ENCODE results near the gene CDH4. TPM values are rescaled to one million over a fixed set of nuclear protein-coding genes. Genes with fewer than 3 reads are reported as not detected.

Gene CDH4
- total and polyA plus RNA-seq, 2 of the 13 experiments (the other 11 are each of a cell fraction or from before 2014, with no cell fraction given), result not detected

GRCh38 chr20:61685462-61685861 lies 433.4 kb downstream of the CDH4 start:
- Histone ChIP-seq H3K4me1 (ENCODE audit: insufficient read depth, low read length) (no peaks in the 10 kb centered on the region), H3K36me3 (replicated peaks in 1 of 2; ENCODE audit: control insufficient read depth in 1 of 2, insufficient read depth in 2 of 2, low read length in 2 of 2) (no peaks in the 10 kb centered on the region), H3K9ac (ENCODE audit: insufficient read depth, low read depth, low read length) (no peak overlapping the region), H3K4me2 (ENCODE audit: low read depth, low read length) (no peak overlapping the region), H3K27me3 (ENCODE audit: control insufficient read depth in 1 of 2, insufficient read depth in 2 of 2, low read length in 2 of 2) (peaks cover 24 to 79% of the 10 kb centered on the region in 2 experiments; a peak in 3 of 5 replicates), H3K4me3 (replicated peaks in 1 of 3; ENCODE audit: insufficient read depth in 1 of 3, low read depth in 2 of 3, low read length in 3 of 3) (no peak overlapping the region), H2AFZ (ENCODE audit: low read length) (no peak overlapping the region), H3K9me3 (ENCODE audit: low read length) (no peaks in the 10 kb centered on the region), H3K27ac (ENCODE audit: extremely low read length, insufficient read depth, low read length) (no peak overlapping the region), H4K20me1 (ENCODE audit: insufficient read depth, low read length) (no peaks in the 10 kb centered on the region; the same call in 1 of the 2 replicates), H3K79me2 (ENCODE audit: insufficient read depth, low read length) (no peaks in the 10 kb centered on the region)
- ChIA-PET POLR2A (no interaction called here), CTCF (ENCODE audit: low intra/inter-chr PET ratio, low total read pairs) (no interaction called here)
- intact Hi-C loops (cut with micrococcal nuclease; ENCODE audit: unreplicated experiment), result no loop called here
- no peak for TF ChIP-seq TCF7L2 (IDR thresholded peaks at IDR 0.05; ENCODE audit: low read depth, low read length)
- peak; percentile 67 for TF ChIP-seq CREB1 (IDR thresholded peaks at IDR 0.05)
- no peak for TF ChIP-seq CREB1 (CRISPR knock-in tag; IDR thresholded peaks at IDR 0.05)
- TF ChIP-seq KDM2A (CRISPR knock-in tag; IDR thresholded peaks at IDR 0.05; ENCODE audit: borderline replicate concordance, low read depth), result no peak
- no peak for TF ChIP-seq TAF1 (CRISPR knock-in tag; IDR thresholded peaks at IDR 0.05)
- no peak for TF ChIP-seq NFRKB (IDR thresholded peaks at IDR 0.05)
- no peak for TF ChIP-seq ZFP62 (CRISPR knock-in tag; IDR thresholded peaks at IDR 0.05)
- no peak for ATAC-seq
- in situ Hi-C loops (cut with HindIII; ENCODE audit: extremely low pct_ligation_motif_present, low pct_unique_long_range_greater_than_20kb), result no loop called here
- no peak for FAIRE-seq
- 41% methylated on average over 14 of the region's 14 CpGs for WGBS (ENCODE audit: low lambda C conversion rate)
- no TSS peak for BruUV-seq (replicated peaks)
- DNase-seq (ENCODE audit: low spot score), result no peak

- Histone ChIP-seq H2AFZ (ENCODE audit: low read length) (no peak overlapping the region), H3K9me3 (ENCODE audit: low read length) (no peaks in the 10 kb centered on the region), H3K4me2 (ENCODE audit: low read depth, low read length) (no peak overlapping the region), H3K4me3 (replicated peaks in 1 of 3; ENCODE audit: insufficient read depth in 1 of 3, low read depth in 2 of 3, low read length in 3 of 3) (no peak overlapping the region), H3K36me3 (replicated peaks in 1 of 2; ENCODE audit: control insufficient read depth in 1 of 2, insufficient read depth in 2 of 2, low read length in 2 of 2) (no peaks in the 10 kb centered on the region), H3K4me1 (ENCODE audit: insufficient read depth, low read length) (no peaks in the 10 kb centered on the region), H3K27ac (ENCODE audit: extremely low read length, insufficient read depth, low read length) (no peak overlapping the region), H3K27me3 (ENCODE audit: control insufficient read depth in 1 of 2, insufficient read depth in 2 of 2, low read length in 2 of 2) (peaks cover 25 to 73% of the 10 kb centered on the region in 2 experiments; a peak in 3 of 5 replicates), H3K9ac (ENCODE audit: insufficient read depth, low read depth, low read length) (no peak overlapping the region), H4K20me1 (ENCODE audit: insufficient read depth, low read length) (no peaks in the 10 kb centered on the region; the same call in 1 of the 2 replicates), H3K79me2 (ENCODE audit: insufficient read depth, low read length) (no peaks in the 10 kb centered on the region)
- FAIRE-seq, result no peak
- WGBS (ENCODE audit: low lambda C conversion rate), result 67% methylated on average over 38 of the region's 38 CpGs
- BruUV-seq (replicated peaks), result no TSS peak
- no peak for DNase-seq (ENCODE audit: low spot score)
- in situ Hi-C loops (cut with HindIII; ENCODE audit: extremely low pct_ligation_motif_present, low pct_unique_long_range_greater_than_20kb), result no loop called here
- intact Hi-C loops (cut with micrococcal nuclease; ENCODE audit: unreplicated experiment), result no loop called here
- ATAC-seq, result no peak
- ChIA-PET POLR2A (no interaction called here), CTCF (ENCODE audit: low intra/inter-chr PET ratio, low total read pairs) (no interaction called here)
- TF ChIP-seq NBN (conservative IDR thresholded peaks at IDR 0.05) (0 out of 2 replicates have a peak, but pooled peaks have one; percentile 46), ZNF207 (IDR thresholded peaks at IDR 0.05; ENCODE audit: borderline replicate concordance) (peak; percentile 85; the same call in 1 of the 2 replicates), CBFB (CRISPR knock-in tag; IDR thresholded peaks at IDR 0.05) (no peak), FOXM1 (CRISPR knock-in tag; IDR thresholded peaks at IDR 0.05) (no peak), JUNB (CRISPR knock-in tag; IDR thresholded peaks at IDR 0.05; ENCODE audit: borderline replicate concordance) (0 out of 2 replicates have a peak, but pooled peaks have one; percentile 8), ZNF563 (CRISPR knock-in tag; IDR thresholded peaks at IDR 0.05) (no peak), TBX3 (IDR thresholded peaks at IDR 0.05; ENCODE audit: borderline replicate concordance) (0 out of 2 replicates have a peak, but pooled peaks have one; percentile 6), MNT (IDR thresholded peaks at IDR 0.05) (peak; percentile 91), PCBP1 (IDR thresholded peaks at IDR 0.05; ENCODE audit: borderline replicate concordance, low read depth, low read length) (no peak)
These were observed 434.2 kb downstream of the CDH4 start for GRCh38 chr20:61686051-61686936.

Measured in HepG2 (cell line).